ENCODE results near the gene KCNG2.

Gene KCNG2

GRCh38 chr18:79806976-79807841 lies 9.5 kb downstream of the KCNG2 start:
- TF ChIP-seq CTCF (IDR thresholded peaks at IDR 0.05; ENCODE audit: low read length) (no peak), EZH2 (IDR thresholded peaks at IDR 0.05; ENCODE audit: borderline replicate concordance, low read length) (no peak)
- Histone ChIP-seq H3K9me3 (ENCODE audit: low read length) (no peaks in the 10 kb centered on the region), H3K4me1 (ENCODE audit: insufficient read depth, low read length, severe bottlenecking) (peaks cover 12% of the 10 kb centered on the region), H3F3A (ENCODE audit: insufficient read depth, low read length) (no peaks in the 10 kb centered on the region), H3K79me2 (ENCODE audit: insufficient read depth, low read length) (no peaks in the 10 kb centered on the region), H2AFZ (ENCODE audit: low read length) (no peak overlapping the region), H3K4me3 (ENCODE audit: low read depth, low read length, poor library complexity, severe bottlenecking) (no peak overlapping the region), H3K9ac (ENCODE audit: low read length) (no peak overlapping the region), H3K27ac (ENCODE audit: low read depth, low read length, poor library complexity, severe bottlenecking) (no peak overlapping the region), H3K9me2 (ENCODE audit: low read depth, low read length) (no peaks in the 10 kb centered on the region), H3K36me3 (ENCODE audit: insufficient read depth, low read length) (no peaks in the 10 kb centered on the region), H3K27me3 (ENCODE audit: insufficient read depth, low read length) (peaks cover 6% of the 10 kb centered on the region; the same call in 1 of the 2 replicates), H4K20me1 (ENCODE audit: insufficient read depth, low read length) (no peaks in the 10 kb centered on the region), H3K4me2 (ENCODE audit: low read length) (no peak overlapping the region)

- no peak overlapping the region for H3K9ac ChIP-seq (ENCODE audit: low read length)
- H3K79me2 ChIP-seq (ENCODE audit: insufficient read depth, low read length) = no peaks in the 10 kb centered on the region
- H3K9me3 ChIP-seq (ENCODE audit: low read length) = no peaks in the 10 kb centered on the region
- no peak overlapping the region for H3K4me2 ChIP-seq (ENCODE audit: low read length)
- no peak overlapping the region for H3K4me3 ChIP-seq (ENCODE audit: low read depth, low read length, poor library complexity, severe bottlenecking)
- no peak overlapping the region for H2AFZ ChIP-seq (ENCODE audit: low read length)
- H3F3A ChIP-seq (ENCODE audit: insufficient read depth, low read length) = no peaks in the 10 kb centered on the region
- H3K9me2 ChIP-seq (ENCODE audit: low read depth, low read length) = no peaks in the 10 kb centered on the region
- no peaks in the 10 kb centered on the region for H3K36me3 ChIP-seq (ENCODE audit: insufficient read depth, low read length)
- no peaks in the 10 kb centered on the region for H4K20me1 ChIP-seq (ENCODE audit: insufficient read depth, low read length)
- no peak for TF ChIP-seq EZH2 (IDR thresholded peaks at IDR 0.05; ENCODE audit: borderline replicate concordance, low read length)
- no peak for TF ChIP-seq CTCF (IDR thresholded peaks at IDR 0.05; ENCODE audit: low read length)
- H3K4me1 ChIP-seq (ENCODE audit: insufficient read depth, low read length, severe bottlenecking) = peaks cover 12% of the 10 kb centered on the region
- no peak overlapping the region for H3K27ac ChIP-seq (ENCODE audit: low read depth, low read length, poor library complexity, severe bottlenecking)
- peaks cover 6% of the 10 kb centered on the region; the same call in 1 of the 2 replicates for H3K27me3 ChIP-seq (ENCODE audit: insufficient read depth, low read length)
These were observed 11.9 kb downstream of the KCNG2 start for GRCh38 chr18:79809482-79810192.

GRCh38 chr18:79812052-79812451 lies 14.3 kb downstream of the KCNG2 start:
- no peaks in the 10 kb centered on the region for H3K79me2 ChIP-seq (ENCODE audit: insufficient read depth, low read length)
- H3K4me3 ChIP-seq (ENCODE audit: low read depth, low read length, poor library complexity, severe bottlenecking) = no peak overlapping the region
- no peak overlapping the region for H3K9ac ChIP-seq (ENCODE audit: low read length)
- H4K20me1 ChIP-seq (ENCODE audit: insufficient read depth, low read length) = no peaks in the 10 kb centered on the region
- no peak overlapping the region for H3K4me2 ChIP-seq (ENCODE audit: low read length)
- H3K27ac ChIP-seq (ENCODE audit: low read depth, low read length, poor library complexity, severe bottlenecking) = no peak overlapping the region
- TF ChIP-seq EZH2 (IDR thresholded peaks at IDR 0.05; ENCODE audit: borderline replicate concordance, low read length) (no peak), CTCF (IDR thresholded peaks at IDR 0.05; ENCODE audit: low read length) (no peak)
- no peaks in the 10 kb centered on the region for H3K4me1 ChIP-seq (ENCODE audit: insufficient read depth, low read length, severe bottlenecking)
- peaks cover 3% of the 10 kb centered on the region; the same call in 1 of the 2 replicates for H3K27me3 ChIP-seq (ENCODE audit: insufficient read depth, low read length)
- H3K9me3 ChIP-seq (ENCODE audit: low read length) = no peaks in the 10 kb centered on the region
- H3K9me2 ChIP-seq (ENCODE audit: low read depth, low read length) = no peaks in the 10 kb centered on the region
- no peak overlapping the region for H2AFZ ChIP-seq (ENCODE audit: low read length)
- no peaks in the 10 kb centered on the region for H3K36me3 ChIP-seq (ENCODE audit: insufficient read depth, low read length)
- H3F3A ChIP-seq (ENCODE audit: insufficient read depth, low read length) = no peaks in the 10 kb centered on the region
